ENCODE measurements around the gene MYH7.
"Not testable (repeated sequence)": the region's sequence is repeated elsewhere in the genome, so short reads cannot be mapped to it uniquely, and the experiment has no call there.

The MYH7 gene

DNA sequence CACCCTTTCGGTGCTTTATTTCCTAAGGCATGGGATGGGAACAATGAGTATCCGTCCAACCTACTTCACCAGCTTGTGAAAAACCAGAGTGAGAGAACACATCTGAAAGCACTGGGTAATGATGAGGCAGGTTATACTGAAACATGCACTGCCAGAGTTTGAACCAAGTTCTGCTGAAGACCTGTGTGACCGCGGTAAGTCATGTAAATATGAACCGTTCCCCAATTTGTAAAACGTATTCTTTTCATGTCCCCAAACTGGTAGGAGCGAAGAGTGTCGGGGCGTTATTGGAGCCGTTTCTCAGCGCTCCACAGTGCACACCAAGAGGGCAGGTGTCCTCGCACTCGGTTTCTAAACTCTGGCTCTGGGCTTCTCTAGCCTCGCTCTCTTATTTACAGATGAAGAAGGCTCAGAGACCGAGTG lies 33.3 kb upstream of the MYH7 start:
- peaks cover 0 to 9% of the 10 kb centered on the region in 2 donors for H3K4me1 ChIP-seq (ENCODE audit: control insufficient read depth in 1 of 2, insufficient read depth in 2 of 2, low read length in 2 of 2)
- H3K9me3 ChIP-seq (ENCODE audit: control insufficient read depth in 1 of 2, low read length in 2 of 2), result no peaks in the 10 kb centered on the region
- no peak overlapping the region for H3K9ac ChIP-seq (ENCODE audit: low read depth in 1 of 2, low read length in 2 of 2)
- H3K36me3 ChIP-seq (ENCODE audit: control insufficient read depth in 1 of 2, insufficient read depth in 2 of 2, low read length in 2 of 2), result peaks cover 0 to 21% of the 10 kb centered on the region in 2 donors
- H3K27me3 ChIP-seq (ENCODE audit: control insufficient read depth in 1 of 2, insufficient read depth in 2 of 2, low read length in 2 of 2), result no peaks in the 10 kb centered on the region
- H3K27ac ChIP-seq (ENCODE audit: low read depth, low read length), result peak overlapping the region; percentile 37
- H3K4me3 ChIP-seq (ENCODE audit: low read depth in 1 of 2, low read length in 2 of 2), result peak overlapping the region; percentile 62 to 81

DNA sequence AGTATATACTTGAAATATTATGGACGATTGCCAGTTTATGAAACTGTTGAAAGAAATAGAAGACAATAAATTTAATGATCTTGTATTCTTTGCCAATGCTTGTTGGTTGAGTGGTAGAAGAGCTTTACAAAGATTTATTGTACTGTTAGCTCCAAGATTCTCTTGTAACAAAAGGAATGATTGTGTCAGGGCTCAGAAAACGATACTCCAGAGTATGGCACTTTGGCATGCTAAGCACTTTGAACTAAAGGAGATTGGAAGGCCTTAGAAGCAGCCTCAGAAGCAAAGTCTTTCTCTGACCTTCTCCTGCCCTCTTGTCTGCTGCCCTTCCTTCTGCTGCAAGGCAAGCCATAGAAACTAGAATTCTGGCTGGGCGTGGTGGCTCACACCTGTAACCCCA lies 29.8 kb upstream of the MYH7 start:
- Histone ChIP-seq H3K9me3 (ENCODE audit: control insufficient read depth in 1 of 2, low read length in 2 of 2) (no peaks in the 10 kb centered on the region), H3K4me1 (ENCODE audit: control insufficient read depth in 1 of 2, insufficient read depth in 2 of 2, low read length in 2 of 2) (peaks cover 0 to 7% of the 10 kb centered on the region in 2 donors), H3K27me3 (ENCODE audit: control insufficient read depth in 1 of 2, insufficient read depth in 2 of 2, low read length in 2 of 2) (no peaks in the 10 kb centered on the region), H3K9ac (ENCODE audit: low read depth in 1 of 2, low read length in 2 of 2) (no peak overlapping the region), H3K27ac (ENCODE audit: low read depth, low read length) (no peak overlapping the region), H3K36me3 (ENCODE audit: control insufficient read depth in 1 of 2, insufficient read depth in 2 of 2, low read length in 2 of 2) (no peaks in the 10 kb centered on the region), H3K4me3 (ENCODE audit: low read depth in 1 of 2, low read length in 2 of 2) (no peak overlapping the region)

DNA sequence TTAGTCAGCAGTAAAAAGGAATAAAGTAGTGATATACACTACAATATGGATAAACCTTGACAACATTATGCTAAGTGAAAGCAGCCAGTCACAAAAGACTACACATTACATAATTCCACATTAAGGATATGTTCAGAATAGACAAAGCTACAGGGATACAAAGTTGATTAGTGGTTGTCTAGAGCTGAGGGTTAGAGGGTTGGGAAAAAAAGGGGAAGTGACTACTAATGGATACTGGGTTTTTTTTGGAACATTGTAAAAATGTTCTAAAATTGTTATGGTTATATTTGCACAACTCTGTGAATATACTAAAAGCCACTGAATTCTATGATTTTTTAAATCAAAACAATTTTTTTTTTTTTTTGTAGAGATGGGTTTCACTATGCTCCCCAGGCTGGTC lies 29.2 kb upstream of the MYH7 start:
- Histone ChIP-seq H3K4me3 (ENCODE audit: low read depth in 1 of 2, low read length in 2 of 2) (no peak overlapping the region), H3K36me3 (ENCODE audit: control insufficient read depth in 1 of 2, insufficient read depth in 2 of 2, low read length in 2 of 2) (no peaks in the 10 kb centered on the region), H3K4me1 (ENCODE audit: control insufficient read depth in 1 of 2, insufficient read depth in 2 of 2, low read length in 2 of 2) (peaks cover 0 to 3% of the 10 kb centered on the region in 2 donors), H3K27me3 (ENCODE audit: control insufficient read depth in 1 of 2, insufficient read depth in 2 of 2, low read length in 2 of 2) (no peaks in the 10 kb centered on the region), H3K9ac (ENCODE audit: low read depth in 1 of 2, low read length in 2 of 2) (no peak overlapping the region), H3K27ac (ENCODE audit: low read depth, low read length) (no peak overlapping the region), H3K9me3 (ENCODE audit: control insufficient read depth in 1 of 2, low read length in 2 of 2) (no peaks in the 10 kb centered on the region)

DNA sequence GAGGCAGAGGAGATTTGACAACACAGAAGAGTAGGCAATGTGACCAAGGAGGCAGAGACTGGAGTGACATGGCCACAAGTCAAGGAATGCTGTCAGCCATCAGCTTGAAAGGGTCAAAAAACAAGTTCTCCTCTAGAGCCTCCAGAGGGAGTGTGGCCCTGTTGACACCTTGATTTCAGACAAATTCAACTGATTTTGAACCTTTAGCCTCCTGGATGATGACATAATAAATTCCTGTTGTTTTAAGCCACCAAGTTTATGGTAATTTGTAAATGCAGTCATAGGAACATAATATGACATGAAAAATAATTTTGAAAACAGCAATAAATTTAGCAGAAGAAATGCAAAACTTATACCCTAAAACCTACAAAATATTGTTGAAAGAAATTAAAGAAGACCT lies 25.5 kb upstream of the MYH7 start:
- H3K9ac ChIP-seq (ENCODE audit: low read depth in 1 of 2, low read length in 2 of 2), result no peak overlapping the region
- H3K9me3 ChIP-seq (ENCODE audit: control insufficient read depth in 1 of 2, low read length in 2 of 2), result no peaks in the 10 kb centered on the region
- H3K36me3 ChIP-seq (ENCODE audit: control insufficient read depth in 1 of 2, insufficient read depth in 2 of 2, low read length in 2 of 2), result no peaks in the 10 kb centered on the region
- H3K27me3 ChIP-seq (ENCODE audit: control insufficient read depth in 1 of 2, insufficient read depth in 2 of 2, low read length in 2 of 2), result peaks cover 0 to 4% of the 10 kb centered on the region in 2 donors
- H3K4me3 ChIP-seq (ENCODE audit: low read depth in 1 of 2, low read length in 2 of 2), result no peak overlapping the region
- no peak overlapping the region for H3K27ac ChIP-seq (ENCODE audit: low read depth, low read length)
- H3K4me1 ChIP-seq (ENCODE audit: control insufficient read depth in 1 of 2, insufficient read depth in 2 of 2, low read length in 2 of 2), result peaks cover 0 to 3% of the 10 kb centered on the region in 2 donors

DNA sequence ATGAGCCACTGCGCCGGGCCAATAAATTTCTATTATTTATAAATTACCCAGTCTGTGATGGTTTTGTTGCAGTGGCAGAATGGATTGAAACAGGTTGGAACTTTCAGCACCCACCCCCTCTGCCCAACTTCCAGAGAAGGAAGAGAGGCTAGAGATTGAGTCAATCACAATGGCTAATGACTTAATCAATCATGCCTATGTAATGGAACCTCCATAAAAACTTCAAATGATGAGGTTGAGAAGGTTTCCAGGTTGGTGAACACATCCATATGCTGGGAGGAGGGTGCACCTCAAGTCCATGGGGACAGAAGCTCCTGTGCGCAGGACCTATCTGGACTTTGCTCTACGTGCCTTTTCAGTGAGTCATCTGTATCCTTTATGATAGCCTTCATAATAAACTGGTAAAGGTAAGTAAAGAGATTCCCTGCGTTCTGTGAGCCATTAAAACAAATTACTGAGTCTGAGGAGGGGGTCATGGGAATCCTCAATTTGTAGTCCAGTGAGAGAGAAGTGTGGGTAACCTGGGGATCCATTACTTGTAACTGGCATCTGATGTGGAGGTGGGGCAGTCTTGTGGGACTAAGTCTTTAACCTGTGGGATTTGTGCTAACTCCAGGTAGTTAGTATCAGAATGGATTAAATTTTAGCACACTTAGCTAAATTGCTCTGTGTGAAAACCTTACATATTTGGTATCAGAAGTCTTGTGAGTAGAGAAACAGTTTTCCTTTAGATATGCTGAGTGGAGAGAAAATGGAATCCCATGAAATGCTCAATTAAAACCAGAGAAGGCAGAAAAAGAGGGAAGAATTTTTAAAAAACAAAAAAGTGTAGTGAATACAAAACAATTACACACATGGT lies 22.4 kb upstream of the MYH7 start:
- peaks cover 0 to 7% of the 10 kb centered on the region in 2 donors for H3K27me3 ChIP-seq (ENCODE audit: control insufficient read depth in 1 of 2, insufficient read depth in 2 of 2, low read length in 2 of 2)
- H3K27ac ChIP-seq (ENCODE audit: low read depth, low read length), result peak overlapping the region; percentile 1

DNA sequence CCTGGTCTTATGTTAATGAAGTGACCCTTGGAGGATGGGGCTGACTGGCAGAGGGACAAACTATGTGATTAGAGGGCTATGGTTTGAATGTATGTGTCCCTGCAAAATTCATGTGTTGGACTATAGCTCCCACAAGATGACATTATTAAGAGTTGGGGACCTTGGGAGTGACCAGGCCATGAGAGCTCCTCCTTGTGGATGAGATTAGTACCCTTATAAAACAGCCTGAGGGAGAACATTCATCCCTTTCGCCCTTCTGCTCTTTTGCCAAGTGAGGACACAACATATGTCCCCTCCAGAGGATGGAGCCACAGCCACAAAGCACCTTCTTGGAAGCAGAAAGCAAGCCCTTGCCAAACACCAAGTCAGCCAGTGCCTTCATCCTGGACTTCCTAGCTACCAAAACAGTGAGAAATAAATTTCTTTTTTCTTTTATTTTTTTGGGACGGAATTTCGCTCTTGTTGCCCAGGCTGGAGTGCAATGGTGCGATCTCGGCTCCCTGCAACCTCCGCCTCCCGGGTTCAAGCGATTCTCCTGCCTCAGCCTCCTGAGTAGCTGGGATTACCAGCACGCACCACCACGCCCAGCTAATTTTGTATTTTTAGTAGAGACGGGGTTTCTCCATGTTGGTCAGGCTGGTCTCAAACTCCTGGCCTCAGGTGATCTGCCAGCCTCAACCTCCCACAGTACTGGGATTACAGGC lies 21.6 kb upstream of the MYH7 start:
- not testable (repeated sequence) for H3K9me3 ChIP-seq (ENCODE audit: control insufficient read depth in 1 of 2, low read length in 2 of 2); H3K36me3 ChIP-seq (ENCODE audit: control insufficient read depth in 1 of 2, insufficient read depth in 2 of 2, low read length in 2 of 2); H3K4me1 ChIP-seq (ENCODE audit: control insufficient read depth in 1 of 2, insufficient read depth in 2 of 2, low read length in 2 of 2); H3K4me3 ChIP-seq (ENCODE audit: low read depth in 1 of 2, low read length in 2 of 2); H3K27ac ChIP-seq (ENCODE audit: low read depth, low read length); H3K27me3 ChIP-seq (ENCODE audit: control insufficient read depth in 1 of 2, insufficient read depth in 2 of 2, low read length in 2 of 2); H3K9ac ChIP-seq (ENCODE audit: low read depth in 1 of 2, low read length in 2 of 2)

More for the DNA sequence above, 22.4 kb upstream of the MYH7 start:
- Histone ChIP-seq H3K9me3 (ENCODE audit: control insufficient read depth in 1 of 2, low read length in 2 of 2) (no peaks in the 10 kb centered on the region), H3K9ac (ENCODE audit: low read depth in 1 of 2, low read length in 2 of 2) (no peak overlapping the region), H3K36me3 (ENCODE audit: control insufficient read depth in 1 of 2, insufficient read depth in 2 of 2, low read length in 2 of 2) (no peaks in the 10 kb centered on the region), H3K4me3 (ENCODE audit: low read depth in 1 of 2, low read length in 2 of 2) (no peak overlapping the region), H3K4me1 (ENCODE audit: control insufficient read depth in 1 of 2, insufficient read depth in 2 of 2, low read length in 2 of 2) (peaks cover 0 to 3% of the 10 kb centered on the region in 2 donors)

DNA sequence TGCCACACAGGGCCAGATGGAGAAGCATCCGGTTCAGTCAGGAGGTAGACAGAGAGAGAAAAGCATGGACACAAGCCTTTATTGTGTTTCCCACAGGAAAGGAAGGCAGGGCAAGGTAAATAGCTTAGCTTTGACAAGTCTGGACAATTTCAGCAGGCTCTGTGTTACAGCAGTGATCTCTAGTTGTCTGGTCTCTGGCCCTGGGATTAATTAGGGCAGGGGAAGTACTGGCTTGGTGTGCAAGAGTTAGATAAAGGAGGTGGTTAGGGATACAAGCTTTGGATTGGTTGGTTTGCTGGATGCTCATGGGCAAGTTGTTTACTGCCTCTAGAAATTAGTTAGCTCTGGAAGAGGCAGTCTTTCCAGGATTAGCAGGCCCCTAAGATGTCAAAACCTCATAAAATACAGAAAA lies 19.0 kb upstream of the MYH7 start:
- H3K36me3 ChIP-seq (ENCODE audit: control insufficient read depth in 1 of 2, insufficient read depth in 2 of 2, low read length in 2 of 2), result no peaks in the 10 kb centered on the region
- H3K9ac ChIP-seq (ENCODE audit: low read depth in 1 of 2, low read length in 2 of 2), result no peak overlapping the region
- H3K4me1 ChIP-seq (ENCODE audit: control insufficient read depth in 1 of 2, insufficient read depth in 2 of 2, low read length in 2 of 2), result peaks cover 0 to 3% of the 10 kb centered on the region in 2 donors
- H3K9me3 ChIP-seq (ENCODE audit: control insufficient read depth in 1 of 2, low read length in 2 of 2), result no peaks in the 10 kb centered on the region
- no peak overlapping the region for H3K27ac ChIP-seq (ENCODE audit: low read depth, low read length)
- peaks cover 0 to 7% of the 10 kb centered on the region in 2 donors for H3K27me3 ChIP-seq (ENCODE audit: control insufficient read depth in 1 of 2, insufficient read depth in 2 of 2, low read length in 2 of 2)
- no peak overlapping the region for H3K4me3 ChIP-seq (ENCODE audit: low read depth in 1 of 2, low read length in 2 of 2)

DNA sequence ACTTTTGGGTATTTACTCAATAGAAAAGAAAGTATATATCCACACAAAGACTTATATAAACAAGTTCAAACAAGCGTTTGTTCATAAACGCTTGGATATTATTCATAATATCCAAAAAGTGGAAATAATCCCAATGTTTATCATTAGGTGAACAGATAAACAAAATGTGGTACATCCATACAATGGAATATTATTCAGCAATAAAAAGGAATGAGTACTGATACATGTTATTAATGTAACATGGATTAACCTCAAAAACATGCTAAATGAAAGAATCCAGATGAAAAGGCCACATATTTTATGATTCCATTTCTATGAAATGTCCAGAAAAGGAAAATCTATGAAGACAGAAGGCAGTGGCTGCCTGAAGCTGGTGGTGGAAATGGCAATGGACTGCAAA lies 16.8 kb upstream of the MYH7 start:
- Histone ChIP-seq H3K9ac (ENCODE audit: low read depth in 1 of 2, low read length in 2 of 2) (no peak overlapping the region), H3K4me3 (ENCODE audit: low read depth in 1 of 2, low read length in 2 of 2) (no peak overlapping the region), H3K4me1 (ENCODE audit: control insufficient read depth in 1 of 2, insufficient read depth in 2 of 2, low read length in 2 of 2) (peaks cover 13 to 19% of the 10 kb centered on the region in 2 donors), H3K9me3 (ENCODE audit: control insufficient read depth in 1 of 2, low read length in 2 of 2) (no peaks in the 10 kb centered on the region), H3K27me3 (ENCODE audit: control insufficient read depth in 1 of 2, insufficient read depth in 2 of 2, low read length in 2 of 2) (peaks cover 0 to 4% of the 10 kb centered on the region in 2 donors), H3K27ac (ENCODE audit: low read depth, low read length) (no peak overlapping the region), H3K36me3 (ENCODE audit: control insufficient read depth in 1 of 2, insufficient read depth in 2 of 2, low read length in 2 of 2) (no peaks in the 10 kb centered on the region)

DNA sequence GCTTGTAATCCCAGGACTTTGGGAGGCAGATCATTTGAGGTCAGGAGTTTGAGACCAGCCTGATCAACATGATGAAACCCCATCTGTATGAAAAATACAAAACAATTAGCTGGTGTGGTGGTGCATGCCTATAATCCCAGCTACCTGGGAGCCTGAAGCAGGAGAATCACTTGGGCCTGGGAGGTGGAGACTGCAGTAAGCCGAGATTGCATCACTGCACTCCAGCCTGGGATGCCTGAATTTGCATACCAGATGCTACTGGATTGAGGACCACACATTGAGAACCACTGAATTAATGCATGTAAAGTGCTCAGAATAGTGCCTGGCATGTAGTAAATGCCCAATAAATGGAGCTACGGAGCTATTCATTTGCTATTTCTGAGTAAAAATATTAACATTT lies 14.9 kb upstream of the MYH7 start:
- H3K9ac ChIP-seq (ENCODE audit: low read depth in 1 of 2, low read length in 2 of 2), result no peak overlapping the region
- H3K36me3 ChIP-seq (ENCODE audit: control insufficient read depth in 1 of 2, insufficient read depth in 2 of 2, low read length in 2 of 2), result no peaks in the 10 kb centered on the region
- H3K4me3 ChIP-seq (ENCODE audit: low read depth in 1 of 2, low read length in 2 of 2), result no peak overlapping the region
- no peaks in the 10 kb centered on the region for H3K9me3 ChIP-seq (ENCODE audit: control insufficient read depth in 1 of 2, low read length in 2 of 2)
- peaks cover 23 to 32% of the 10 kb centered on the region in 2 donors for H3K4me1 ChIP-seq (ENCODE audit: control insufficient read depth in 1 of 2, insufficient read depth in 2 of 2, low read length in 2 of 2)
- H3K27ac ChIP-seq (ENCODE audit: low read depth, low read length), result no peak overlapping the region
- peaks cover 0 to 4% of the 10 kb centered on the region in 2 donors for H3K27me3 ChIP-seq (ENCODE audit: control insufficient read depth in 1 of 2, insufficient read depth in 2 of 2, low read length in 2 of 2)

DNA sequence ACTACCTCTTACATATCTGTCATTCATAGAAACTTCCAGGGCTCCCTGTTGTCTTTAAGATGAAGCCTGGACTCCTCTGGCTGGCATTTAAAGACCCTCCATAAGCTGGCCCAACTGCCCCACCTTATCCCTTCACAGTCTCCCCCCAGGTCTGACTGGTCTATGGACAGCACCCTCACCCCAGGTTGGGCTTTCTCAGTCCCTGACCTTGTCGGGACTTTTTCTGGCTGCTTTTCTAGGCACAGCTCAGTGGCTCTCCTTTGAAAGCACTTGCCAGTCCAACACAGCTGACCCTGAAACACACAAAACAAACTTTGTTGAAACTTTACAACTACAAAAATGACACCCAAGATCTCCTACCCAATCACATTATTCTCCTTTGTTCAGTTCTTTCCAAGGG lies 13.9 kb upstream of the MYH7 start:
- Histone ChIP-seq H3K9me3 (ENCODE audit: control insufficient read depth in 1 of 2, low read length in 2 of 2) (no peaks in the 10 kb centered on the region), H3K27ac (ENCODE audit: low read depth, low read length) (no peak overlapping the region), H3K27me3 (ENCODE audit: control insufficient read depth in 1 of 2, insufficient read depth in 2 of 2, low read length in 2 of 2) (peaks cover 0 to under 1% of the 10 kb centered on the region in 2 donors), H3K4me3 (ENCODE audit: low read depth in 1 of 2, low read length in 2 of 2) (no peak overlapping the region), H3K9ac (ENCODE audit: low read depth in 1 of 2, low read length in 2 of 2) (no peak overlapping the region), H3K36me3 (ENCODE audit: control insufficient read depth in 1 of 2, insufficient read depth in 2 of 2, low read length in 2 of 2) (no peaks in the 10 kb centered on the region), H3K4me1 (ENCODE audit: control insufficient read depth in 1 of 2, insufficient read depth in 2 of 2, low read length in 2 of 2) (peaks cover 23 to 32% of the 10 kb centered on the region in 2 donors)

Measured in duodenal mucosa (tissue), 2 donors.